Urinary bladder (tissue), 4 donors: ENCODE results near the gene PTGIS. TPM values are rescaled to one million over a fixed set of nuclear protein-coding genes. Genes with fewer than 3 reads are reported as not detected.

ENCODE experiments used
- DNase-seq: peaks from one replicate; pipeline ENCODE4 v3.0.0-alpha.2; 2015; ENCODE audit errors: extremely low spot score
- H3K27ac ChIP-seq: one replicate; pipeline ENCODE4 v1.5.1; 2013; ENCODE audit warnings: low read depth, mild to moderate bottlenecking, moderate library complexity
- H3K36me3 ChIP-seq: one replicate; pipeline ENCODE4 v1.6.1; 2013; ENCODE audit warnings: mild to moderate bottlenecking, moderate library complexity; ENCODE audit not compliant: insufficient read depth
- H3K4me1 ChIP-seq: one replicate; pipeline ENCODE4 v1.6.1; 2013; ENCODE audit warnings: mild to moderate bottlenecking, moderate library complexity; ENCODE audit not compliant: insufficient read depth
- H3K4me3 ChIP-seq: one replicate; pipeline ENCODE4 v1.5.1; 2013; ENCODE audit warnings: low read depth, low read length
- WGBS: extraction: QIAGEN DNeasy Blood & Tissue Kit; methylation state at CpG from one replicate; pipeline ENCODE4 v1.1.7; 2013; 5-methylcytosine and 5-hydroxymethylcytosine counted together
- polyA plus RNA-seq: library from polyadenylated mRNA; stranded (reverse); fragments of 200-250 nt; gene quantifications from one replicate; pipeline ENCODE4 v1.2.3, GENCODE V29; 2013
- total RNA-seq: library from RNA; depleted of rRNA; stranded (reverse); fragments of >200 nt; gene quantifications from one replicate; pipeline ENCODE4 v1.2.3, GENCODE V29; 2014
- donor health status: healthy with polysubstance abuse.
- donor health status: healthy.

Gene PTGIS
- total and polyA plus RNA-seq, 2 donors: 118 to 142 TPM

GRCh38 chr20:49526568-49526967 lies 41.4 kb downstream of the PTGIS start:
- 76% methylated on average over 2 of the region's 2 CpGs for WGBS
- Histone ChIP-seq H3K4me3 (no peak overlapping the region), H3K27ac (no peak overlapping the region), H3K4me1 (no peaks in the 10 kb centered on the region), H3K36me3 (peaks cover 2% of the 10 kb centered on the region)
- DNase-seq: no peak

- no peaks in the 10 kb centered on the region for H3K4me1 ChIP-seq
- no peak overlapping the region for H3K27ac ChIP-seq
- H3K36me3 ChIP-seq: peaks cover 2% of the 10 kb centered on the region
- no peak overlapping the region for H3K4me3 ChIP-seq
- 83% methylated on average over 6 of the region's 6 CpGs for WGBS
- DNase-seq: no peak
Observed at GRCh38 chr20:49526056-49526455, 41.9 kb downstream of the PTGIS start.

- DNase-seq: no peak
- WGBS: 92% methylated on average over 8 of the region's 8 CpGs
- no peak overlapping the region for H3K27ac ChIP-seq
- no peaks in the 10 kb centered on the region for H3K36me3 ChIP-seq
- H3K4me3 ChIP-seq: no peak overlapping the region
- H3K4me1 ChIP-seq: no peaks in the 10 kb centered on the region
Observed at GRCh38 chr20:49523767-49524360, 44.1 kb downstream of the PTGIS start.

DNA sequence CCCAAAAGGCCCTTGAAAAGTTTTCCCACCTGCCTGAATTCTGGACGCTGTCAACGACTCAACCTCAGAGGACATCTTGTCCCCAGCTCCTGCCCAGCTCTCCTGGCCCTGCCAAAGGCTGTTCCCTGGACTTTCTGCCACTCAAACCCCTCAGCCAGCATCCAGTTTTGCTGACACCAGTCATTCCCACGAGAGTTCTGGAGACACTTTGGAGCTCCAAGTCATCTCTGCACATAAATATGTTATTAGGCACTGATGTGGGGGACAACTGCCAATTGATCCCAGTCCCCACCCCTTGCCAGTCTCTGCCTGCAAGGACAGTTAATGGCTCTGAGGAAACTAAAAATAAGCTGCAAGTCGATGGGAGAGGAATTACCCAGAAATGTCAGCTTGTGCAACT lies 46.6 kb downstream of the PTGIS start:
- Histone ChIP-seq H3K27ac (no peak overlapping the region), H3K36me3 (no peaks in the 10 kb centered on the region), H3K4me1 (no peaks in the 10 kb centered on the region), H3K4me3 (no peak overlapping the region)
- 81% methylated on average over 4 of the region's 4 CpGs for WGBS
- no peak for DNase-seq

- H3K27ac ChIP-seq: no peak overlapping the region
- no peaks in the 10 kb centered on the region for H3K4me1 ChIP-seq
- no peak overlapping the region for H3K4me3 ChIP-seq
- WGBS: 90% methylated on average over 5 of the region's 5 CpGs
- no peaks in the 10 kb centered on the region for H3K36me3 ChIP-seq
- DNase-seq: no peak
Observed at GRCh38 chr20:49519777-49520359, 48.1 kb downstream of the PTGIS start.

DNA sequence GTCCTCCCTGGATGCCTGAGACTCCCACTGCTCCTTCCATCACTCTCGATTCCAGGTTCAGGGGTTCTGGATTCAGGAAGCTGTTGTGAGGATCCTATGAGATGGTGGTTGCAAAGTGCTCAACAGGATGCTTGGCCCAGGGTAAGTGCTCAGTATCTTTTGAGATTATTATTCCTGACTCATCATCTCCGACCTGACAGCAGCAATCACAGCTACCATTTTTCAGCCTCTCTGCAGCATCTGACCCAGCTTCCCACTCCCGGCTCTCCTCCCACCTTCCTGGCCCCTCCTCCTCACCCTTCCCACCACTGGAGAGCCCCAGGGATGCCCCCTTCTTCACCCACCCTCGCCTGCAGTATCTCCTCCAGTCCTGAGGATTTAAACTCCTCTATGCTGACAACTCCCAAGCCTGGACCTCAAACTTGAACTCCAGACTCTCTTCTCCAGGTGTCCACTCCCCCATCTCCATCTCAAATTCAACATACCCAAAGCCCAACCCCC lies 48.7 kb downstream of the PTGIS start:
- Histone ChIP-seq H3K4me1 (no peaks in the 10 kb centered on the region), H3K4me3 (no peak overlapping the region), H3K36me3 (no peaks in the 10 kb centered on the region), H3K27ac (no peak overlapping the region)
- 68% methylated on average over 4 of the region's 4 CpGs for WGBS
- no peak for DNase-seq

- Histone ChIP-seq H3K4me3 (no peak overlapping the region), H3K4me1 (no peaks in the 10 kb centered on the region), H3K36me3 (no peaks in the 10 kb centered on the region), H3K27ac (no peak overlapping the region)
- WGBS: 63% methylated on average over 5 of the region's 5 CpGs
- no peak for DNase-seq
Observed at GRCh38 chr20:49518576-49518975, 49.4 kb downstream of the PTGIS start.

- no peak overlapping the region for H3K27ac ChIP-seq
- WGBS: 89% methylated on average over 4 of the region's 4 CpGs
Observed at GRCh38 chr20:49517805-49518100, 50.2 kb downstream of the PTGIS start.

DNA sequence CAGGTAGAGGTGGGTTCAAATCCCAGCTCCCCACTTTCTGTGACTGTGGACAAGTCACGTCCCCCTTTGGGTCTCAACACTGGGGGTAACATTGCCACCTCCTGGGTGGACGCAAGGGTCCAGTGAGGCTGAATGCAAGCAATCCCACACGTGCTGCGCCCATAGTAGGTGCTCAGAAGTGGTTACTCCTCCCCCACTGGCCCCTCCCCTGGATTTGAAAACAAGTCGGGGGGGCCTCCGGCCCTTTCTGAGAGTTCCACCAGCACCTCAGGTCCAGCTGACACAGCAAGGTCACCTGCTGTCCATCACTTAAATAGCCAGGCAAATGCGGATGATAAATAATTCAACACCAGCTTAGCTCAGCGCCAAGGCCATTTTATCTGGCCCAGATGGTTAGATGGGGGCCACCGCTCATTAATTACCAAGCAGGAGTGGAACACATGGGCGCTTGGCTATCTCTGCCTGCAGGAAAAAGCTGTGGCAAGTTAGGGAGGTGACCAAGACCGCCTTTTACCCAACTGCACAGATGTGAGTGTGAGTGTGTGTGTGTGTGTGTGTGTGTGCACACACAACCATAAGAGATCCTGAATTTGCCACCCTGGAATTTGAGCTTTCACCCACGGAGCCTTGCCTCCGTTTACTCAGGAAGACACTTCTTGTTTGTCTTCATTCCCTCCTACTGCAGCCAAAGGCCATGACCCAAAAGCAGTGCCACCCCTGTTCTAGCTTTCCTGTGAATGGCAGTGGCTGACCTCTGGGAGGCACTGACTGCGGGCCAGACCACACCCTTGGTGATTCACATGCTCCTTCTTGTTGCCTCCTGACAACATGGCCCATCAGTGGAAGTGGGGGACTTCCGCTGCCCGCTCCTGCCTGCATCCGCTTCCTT lies 50.8 kb downstream of the PTGIS start:
- Histone ChIP-seq H3K36me3 (no peaks in the 10 kb centered on the region), H3K4me3 (no peak overlapping the region), H3K4me1 (no peaks in the 10 kb centered on the region), H3K27ac (no peak overlapping the region)
- no peak for DNase-seq
- WGBS: 85% methylated on average over 17 of the region's 17 CpGs

More at GRCh38 chr20:49517805-49518100, 50.2 kb downstream of the PTGIS start:
- H3K4me1 ChIP-seq: no peaks in the 10 kb centered on the region
- H3K4me3 ChIP-seq: no peak overlapping the region
- no peak for DNase-seq
- no peaks in the 10 kb centered on the region for H3K36me3 ChIP-seq

- no peak overlapping the region for H3K27ac ChIP-seq
- no peak for DNase-seq
- no peaks in the 10 kb centered on the region for H3K4me1 ChIP-seq
- WGBS: 58% methylated on average over 3 of the region's 3 CpGs
- no peak overlapping the region for H3K4me3 ChIP-seq
- H3K36me3 ChIP-seq: no peaks in the 10 kb centered on the region
Observed at GRCh38 chr20:49515586-49515985, 52.4 kb downstream of the PTGIS start.

- Histone ChIP-seq H3K4me3 (no peak overlapping the region), H3K27ac (no peak overlapping the region), H3K4me1 (no peaks in the 10 kb centered on the region), H3K36me3 (no peaks in the 10 kb centered on the region)
- 86% methylated on average over 2 of the region's 2 CpGs for WGBS
- DNase-seq: no peak
Observed at GRCh38 chr20:49513517-49513916, 54.4 kb downstream of the PTGIS start.

- Histone ChIP-seq H3K27ac (no peak overlapping the region), H3K4me1 (no peaks in the 10 kb centered on the region), H3K4me3 (no peak overlapping the region), H3K36me3 (no peaks in the 10 kb centered on the region)
- 97% methylated on average over 11 of the region's 11 CpGs for WGBS
- DNase-seq: no peak
Observed at GRCh38 chr20:49513009-49513408, 54.9 kb downstream of the PTGIS start.

GRCh38 chr20:49511788-49512525 lies 56.0 kb downstream of the PTGIS start:
- WGBS: 98% methylated on average over 2 of the region's 2 CpGs
- no peak for DNase-seq
- Histone ChIP-seq H3K27ac (no peak overlapping the region), H3K36me3 (no peaks in the 10 kb centered on the region), H3K4me1 (no peaks in the 10 kb centered on the region), H3K4me3 (no peak overlapping the region)
